Adipocyte (in vitro differentiated cells): ENCODE results near the gene SPDYA.

Experiments used
- DNase-seq: peaks from one replicate; pipeline ENCODE4 v3.0.0-alpha.2; 2015; ENCODE audit warnings: low read depth
- H3K27me3 ChIP-seq: replicated peaks from 2 replicates; pipeline ENCODE4 v1.7.0; 2013; ENCODE audit warnings: mild to moderate bottlenecking, low read length, moderate library complexity; ENCODE audit not compliant: control insufficient read depth, insufficient read depth
- H3K36me3 ChIP-seq: 2 replicates; pipeline ENCODE4 v1.7.0; 2013; ENCODE audit warnings: low read length, mild to moderate bottlenecking, moderate library complexity; ENCODE audit not compliant: control insufficient read depth, insufficient read depth, severe bottlenecking
- H3K4me1 ChIP-seq: 2 replicates; pipeline ENCODE4 v1.7.0; 2013; ENCODE audit warnings: mild to moderate bottlenecking, low read length, moderate library complexity; ENCODE audit not compliant: control insufficient read depth, insufficient read depth
- H3K4me3 ChIP-seq: 2 replicates; pipeline ENCODE4 v1.7.0; 2013; ENCODE audit warnings: mild to moderate bottlenecking, low read length, moderate library complexity
- H3K9ac ChIP-seq: 2 replicates; pipeline ENCODE4 v1.7.0; 2013; ENCODE audit warnings: mild to moderate bottlenecking, low read length, moderate library complexity
- H3K9me3 ChIP-seq: 2 replicates; pipeline ENCODE4 v1.7.0; 2013; ENCODE audit warnings: mild to moderate bottlenecking, low read length, moderate library complexity; ENCODE audit not compliant: control insufficient read depth

The SPDYA gene

DNA sequence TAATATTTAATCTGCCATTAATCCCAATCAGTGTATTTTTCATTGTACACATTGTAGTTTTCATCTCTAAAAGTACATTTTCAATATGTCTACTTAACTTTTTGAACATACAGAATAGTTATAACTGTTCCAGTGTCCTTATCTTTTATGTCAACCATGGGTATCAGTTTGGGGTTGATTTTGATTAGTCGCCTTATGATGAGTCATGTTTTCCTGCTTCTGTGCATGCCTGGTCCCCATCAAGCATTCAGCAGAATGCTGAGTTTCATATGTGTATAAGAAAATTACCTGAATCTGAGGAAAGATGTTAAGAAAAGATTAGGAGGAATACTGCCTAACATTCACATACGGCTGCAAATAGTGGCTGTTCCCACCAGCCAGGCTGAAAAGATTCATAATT lies 17.7 kb downstream of the SPDYA start:
- Histone ChIP-seq H3K9ac (no peak overlapping the region), H3K27me3 (no peaks in the 10 kb centered on the region), H3K4me3 (no peak overlapping the region), H3K9me3 (no peaks in the 10 kb centered on the region), H3K36me3 (no peaks in the 10 kb centered on the region), H3K4me1 (no peaks in the 10 kb centered on the region)
- no peak for DNase-seq

DNA sequence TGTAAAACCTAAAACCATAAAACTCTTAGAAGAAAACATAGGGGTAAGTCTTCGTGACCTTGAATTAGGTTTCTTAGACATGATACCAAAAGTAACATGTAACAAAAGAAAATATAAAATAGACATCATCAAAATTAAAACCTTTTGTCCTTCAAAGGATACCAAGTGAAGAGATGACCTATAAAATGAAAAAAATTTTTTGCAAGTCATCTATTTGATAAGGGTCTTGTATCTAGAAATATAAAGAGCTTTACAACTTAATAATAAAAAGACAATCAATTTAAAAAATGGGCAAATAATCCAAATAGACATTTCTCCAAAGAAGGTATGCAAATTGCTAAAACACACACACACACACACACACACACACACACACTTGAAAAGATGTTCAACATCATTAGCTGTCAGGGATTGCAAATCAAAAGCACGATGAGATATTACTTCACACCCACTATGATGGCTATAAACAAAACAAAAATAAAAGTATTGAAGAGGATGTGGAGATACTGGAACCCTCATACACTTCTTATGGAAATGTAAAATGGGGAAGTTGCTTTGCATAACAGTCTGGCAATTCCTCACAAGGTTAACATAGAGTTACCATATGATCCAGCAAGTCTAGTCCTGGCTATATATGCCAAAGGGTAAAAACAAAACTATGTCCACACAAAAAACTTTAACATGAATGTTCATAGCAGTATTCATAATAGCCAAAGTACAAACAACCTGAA lies 23.3 kb downstream of the SPDYA start:
- Histone ChIP-seq H3K9ac (no peak overlapping the region), H3K4me3 (no peak overlapping the region), H3K36me3 (no peaks in the 10 kb centered on the region), H3K27me3 (no peaks in the 10 kb centered on the region), H3K4me1 (no peaks in the 10 kb centered on the region), H3K9me3 (no peaks in the 10 kb centered on the region)
- DNase-seq = no peak

DNA sequence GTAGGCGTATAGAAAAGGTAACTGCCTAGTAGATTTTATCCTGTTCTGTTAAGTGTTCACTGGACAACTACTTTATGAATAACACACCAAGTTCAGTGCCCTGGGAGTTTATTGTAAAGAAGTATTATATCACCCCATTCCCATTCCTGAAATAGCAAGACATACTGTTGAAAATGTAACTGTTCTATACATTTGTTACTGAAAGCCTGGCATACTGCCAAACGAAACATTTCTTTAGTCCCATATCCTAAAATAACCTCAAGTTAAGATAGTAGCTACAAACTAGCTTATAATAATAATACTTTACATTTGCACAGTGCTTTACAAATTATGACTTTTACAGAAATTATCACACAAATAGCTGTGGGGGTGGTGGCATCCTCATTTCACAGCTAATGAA lies 25.1 kb downstream of the SPDYA start:
- H3K4me3 ChIP-seq = no peak overlapping the region
- H3K9me3 ChIP-seq = no peaks in the 10 kb centered on the region
- H3K9ac ChIP-seq = no peak overlapping the region
- no peaks in the 10 kb centered on the region for H3K27me3 ChIP-seq
- H3K4me1 ChIP-seq = no peaks in the 10 kb centered on the region
- no peaks in the 10 kb centered on the region for H3K36me3 ChIP-seq
- peak; percentile 4 for DNase-seq

DNA sequence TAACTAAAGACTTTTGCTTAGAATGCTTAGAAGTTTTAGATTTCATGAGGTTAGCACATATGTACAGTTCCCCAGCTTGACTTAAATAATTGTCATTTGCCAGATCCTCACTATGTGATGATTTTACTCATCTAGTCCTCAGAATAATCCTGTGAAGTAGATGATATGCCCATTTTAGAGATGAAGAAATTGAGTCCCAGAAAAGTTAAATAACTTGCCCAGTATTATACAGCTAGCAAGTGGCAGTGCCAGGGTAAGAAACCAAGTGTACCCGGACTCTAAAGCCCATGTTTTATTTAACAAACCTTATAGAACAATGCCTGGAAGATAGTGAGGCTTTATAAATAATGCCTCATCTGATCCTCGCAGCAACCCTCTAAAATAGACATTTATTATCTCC lies 28.3 kb downstream of the SPDYA start:
- H3K27me3 ChIP-seq = no peaks in the 10 kb centered on the region
- H3K9me3 ChIP-seq = no peaks in the 10 kb centered on the region
- DNase-seq = no peak
- peaks cover 5% of the 10 kb centered on the region for H3K36me3 ChIP-seq
- H3K4me3 ChIP-seq = no peak overlapping the region
- H3K4me1 ChIP-seq = peaks cover 9% of the 10 kb centered on the region
- H3K9ac ChIP-seq = no peak overlapping the region

DNA sequence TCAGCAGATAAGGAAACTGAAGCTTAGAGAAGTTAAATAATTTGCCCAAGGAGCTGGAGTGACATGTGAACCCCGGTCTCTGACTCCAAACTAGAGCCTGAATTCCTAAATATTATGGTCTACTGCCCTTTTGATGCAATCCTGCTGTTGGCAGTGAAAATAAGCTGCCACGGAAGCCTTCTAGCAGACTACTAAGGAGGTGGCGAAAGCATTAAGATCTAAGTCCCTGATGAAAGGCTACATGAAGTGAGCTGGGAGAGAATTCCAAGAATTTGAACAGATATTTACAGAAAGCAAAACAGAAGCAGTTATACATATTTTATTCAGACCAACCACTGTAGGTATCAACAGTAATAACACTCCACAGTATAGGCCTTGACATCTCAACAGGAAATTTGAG lies 31.4 kb downstream of the SPDYA start:
- Histone ChIP-seq H3K9me3 (no peaks in the 10 kb centered on the region), H3K9ac (no peak overlapping the region), H3K4me1 (peaks cover 9% of the 10 kb centered on the region), H3K4me3 (no peak overlapping the region), H3K36me3 (peaks cover 16% of the 10 kb centered on the region), H3K27me3 (no peaks in the 10 kb centered on the region)
- DNase-seq = peak; percentile 9

DNA sequence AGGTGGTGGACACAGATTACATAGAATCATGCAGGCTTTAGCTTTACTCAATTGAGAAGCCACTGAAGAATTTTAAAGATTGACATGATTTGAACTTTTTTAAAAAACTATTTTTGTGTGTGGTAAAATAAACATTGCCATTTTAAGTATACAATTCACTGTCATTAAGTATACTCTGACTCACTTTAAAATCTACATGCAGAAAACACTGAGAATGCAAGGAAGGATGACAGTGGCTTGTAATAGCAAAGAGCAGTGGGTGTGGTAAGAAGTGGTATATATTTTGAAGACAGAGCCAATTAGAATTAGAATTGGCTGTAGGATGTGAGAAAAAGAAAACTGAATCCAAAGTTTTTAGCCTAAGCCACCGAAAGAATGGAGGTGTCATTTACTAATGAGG lies 44.6 kb downstream of the SPDYA start:
- no peaks in the 10 kb centered on the region for H3K4me1 ChIP-seq
- no peak overlapping the region for H3K4me3 ChIP-seq
- H3K27me3 ChIP-seq = no peaks in the 10 kb centered on the region
- peak; percentile 13 for DNase-seq
- H3K36me3 ChIP-seq = peaks cover 9% of the 10 kb centered on the region
- no peaks in the 10 kb centered on the region for H3K9me3 ChIP-seq
- no peak overlapping the region for H3K9ac ChIP-seq

DNA sequence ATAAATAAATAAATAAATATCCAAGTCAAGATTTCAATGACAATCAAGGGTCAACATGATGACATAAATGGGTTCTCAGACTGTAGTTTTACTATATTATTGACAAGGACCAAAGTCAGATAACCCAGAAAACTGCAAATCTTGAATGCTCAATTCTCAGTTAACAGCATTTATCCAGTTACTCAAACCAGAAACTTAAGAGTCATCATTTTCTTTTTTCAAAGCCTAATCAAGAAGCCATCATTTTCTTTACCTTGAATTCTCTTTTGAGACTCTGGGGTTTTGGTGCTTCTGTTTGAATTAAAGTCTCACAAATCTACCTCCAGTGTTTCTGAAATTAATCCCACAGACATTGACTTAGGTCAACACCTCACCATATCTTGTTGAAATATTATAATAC lies 45.3 kb downstream of the SPDYA start:
- H3K27me3 ChIP-seq = no peaks in the 10 kb centered on the region
- no peak overlapping the region for H3K9ac ChIP-seq
- H3K4me1 ChIP-seq = no peaks in the 10 kb centered on the region
- DNase-seq = no peak
- H3K9me3 ChIP-seq = no peaks in the 10 kb centered on the region
- peaks cover 17% of the 10 kb centered on the region for H3K36me3 ChIP-seq
- no peak overlapping the region for H3K4me3 ChIP-seq

DNA sequence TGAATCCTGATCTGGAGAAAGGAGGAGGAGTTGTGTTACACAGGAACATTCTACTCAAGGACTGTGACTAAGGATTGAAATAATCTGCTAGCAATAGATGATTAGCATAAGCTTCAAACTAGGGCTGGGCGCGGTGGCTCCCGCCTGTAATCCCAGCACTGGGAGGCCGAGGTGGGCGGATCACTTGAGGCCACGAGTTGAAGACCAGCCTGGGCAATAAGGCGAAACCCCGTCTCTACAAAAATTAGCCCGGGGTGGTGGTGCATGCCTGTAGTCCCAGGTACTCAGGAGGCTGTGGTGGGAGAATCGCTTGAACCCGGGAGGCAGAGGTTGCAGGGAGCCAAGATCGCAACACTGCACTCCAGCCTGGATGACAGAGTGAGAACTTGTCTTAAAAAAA lies 58.0 kb downstream of the SPDYA start:
- peaks cover 23% of the 10 kb centered on the region for H3K4me1 ChIP-seq
- DNase-seq = no peak
- no peak overlapping the region for H3K9ac ChIP-seq
- H3K36me3 ChIP-seq = peaks cover 7% of the 10 kb centered on the region
- H3K9me3 ChIP-seq = no peaks in the 10 kb centered on the region
- no peaks in the 10 kb centered on the region for H3K27me3 ChIP-seq
- peak overlapping the region; percentile 91 for H3K4me3 ChIP-seq

DNA sequence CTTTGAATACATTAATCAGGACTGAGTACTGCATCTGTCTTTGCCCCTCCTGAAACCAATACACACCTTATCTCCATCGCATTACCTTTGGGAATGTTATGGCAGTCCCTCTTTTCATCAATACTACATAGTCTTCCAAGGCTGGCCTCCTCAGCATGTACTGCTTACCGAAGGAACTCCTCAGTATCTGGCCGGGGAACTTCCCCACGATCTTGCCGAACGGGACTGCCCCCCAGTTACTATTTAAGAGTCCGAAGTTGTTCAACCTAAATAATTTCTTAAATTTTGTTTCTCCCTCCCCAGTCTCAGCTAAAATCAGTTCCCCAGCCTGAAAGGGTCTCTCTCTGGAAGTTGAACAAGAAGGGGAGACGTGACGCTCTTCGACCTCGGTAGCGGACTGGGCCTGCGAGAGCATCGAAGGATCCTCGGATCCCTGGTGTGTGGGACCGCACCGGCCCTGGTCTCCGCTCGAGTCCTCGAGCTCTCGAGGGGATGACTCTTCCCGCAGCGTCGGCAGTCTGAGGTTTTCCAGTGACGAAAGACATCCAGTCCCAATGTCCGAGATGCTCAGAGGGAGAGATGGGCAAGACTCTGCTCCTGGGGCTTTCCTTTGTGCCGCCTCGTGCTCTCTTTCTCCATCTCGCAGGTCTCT lies 59.0 kb downstream of the SPDYA start:
- Histone ChIP-seq H3K9me3 (no peaks in the 10 kb centered on the region), H3K9ac (peak overlapping the region; percentile 90), H3K27me3 (no peaks in the 10 kb centered on the region), H3K4me1 (peaks cover 23% of the 10 kb centered on the region), H3K36me3 (peaks cover 5% of the 10 kb centered on the region), H3K4me3 (peak overlapping the region; percentile 91)
- DNase-seq = peak; percentile 64

DNA sequence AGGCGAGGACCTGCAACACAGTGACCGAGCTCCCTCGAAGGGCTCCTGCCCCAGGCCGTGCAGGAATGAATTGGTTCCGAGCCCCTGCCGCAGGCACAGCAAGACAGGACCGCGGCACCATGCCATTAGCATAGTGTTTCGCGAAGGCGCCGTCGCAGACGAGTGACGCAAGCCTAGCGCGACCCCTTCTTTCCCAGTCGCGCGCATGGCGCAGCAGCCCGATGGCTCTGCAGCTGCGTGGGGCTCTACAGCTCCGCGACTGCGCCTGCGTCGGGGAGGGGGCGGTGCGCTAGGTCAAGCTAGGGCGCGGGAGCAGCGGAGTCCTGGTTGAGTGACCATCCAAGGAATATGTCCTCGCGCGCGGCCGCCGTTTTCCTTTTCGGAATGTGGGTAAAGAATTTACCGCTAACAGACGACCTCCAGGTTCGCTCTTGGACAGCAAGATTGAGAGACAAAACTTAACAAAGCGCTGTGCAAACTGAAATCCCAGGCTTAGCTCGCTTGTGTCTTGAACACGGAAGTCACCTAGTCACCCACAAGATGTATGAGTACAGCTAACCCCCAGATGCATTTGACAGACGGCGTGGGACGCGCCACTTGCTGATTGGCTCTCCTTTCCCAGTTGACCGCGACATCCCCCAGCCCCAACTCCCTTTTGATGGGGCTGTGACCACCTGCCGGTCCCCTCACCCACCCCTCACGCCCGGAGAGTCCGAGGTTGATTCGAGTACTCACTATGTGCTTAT lies 59.7 kb downstream of the SPDYA start, which contains the start of gene TRMT61B:
Gene TRMT61B, minus strand, starts transcription at position 164 of the 746 bp plus-strand sequence. Its CDS starts 32 bp downstream, at position 132.
- Histone ChIP-seq H3K9me3 (no peaks in the 10 kb centered on the region), H3K27me3 (no peaks in the 10 kb centered on the region), H3K4me3 (peak within 1 kb of the TSS; percentile 91), H3K9ac (peak within 1 kb of the TSS; percentile 90), H3K36me3 (no peaks in the 10 kb centered on the region), H3K4me1 (peaks cover 23% of the 10 kb centered on the region)
- DNase-seq = peak; percentile 98

DNA sequence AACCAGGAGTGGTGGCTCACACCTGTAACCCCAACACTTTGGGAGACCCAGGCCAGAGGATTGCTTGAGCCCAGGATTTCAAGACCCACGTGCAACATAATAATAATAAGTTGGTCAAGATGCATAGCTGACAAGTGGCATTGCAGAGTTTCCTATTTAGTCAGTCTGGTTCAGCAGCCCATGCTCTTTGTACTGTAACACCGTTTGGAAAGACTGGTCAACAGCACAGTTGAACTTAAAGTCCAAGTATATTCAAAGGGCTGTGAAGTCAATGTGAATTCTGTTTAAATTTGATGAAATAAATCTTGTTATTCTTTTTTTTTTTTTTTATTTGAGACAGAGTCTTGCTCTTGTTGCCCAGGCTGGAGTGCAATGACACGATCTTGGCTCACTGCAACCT lies 61.0 kb downstream of the SPDYA start:
- Histone ChIP-seq H3K4me1 (peaks cover 23% of the 10 kb centered on the region), H3K4me3 (no peak overlapping the region), H3K27me3 (no peaks in the 10 kb centered on the region), H3K36me3 (no peaks in the 10 kb centered on the region), H3K9ac (no peak overlapping the region), H3K9me3 (no peaks in the 10 kb centered on the region)
- no peak for DNase-seq
